ENCODE data around the gene AMN1.
"Not testable (repeated sequence)": the region's sequence is repeated elsewhere in the genome, so short reads cannot be mapped to it uniquely, and the experiment has no call there.

Gene AMN1

GRCh38 chr12:31727192-31727591 is 1.6 kb downstream of the AMN1 start:
- Histone ChIP-seq H3K4me3 (ENCODE audit: low read length) (no peak overlapping the region), H3K36me3 (replicated peaks; ENCODE audit: low read depth, low read length) (peaks cover 19% of the 10 kb centered on the region), H4K20me1 (ENCODE audit: insufficient read depth, low read length) (no peaks in the 10 kb centered on the region), H3K4me2 (ENCODE audit: low read length) (no peak overlapping the region), H3K79me2 (ENCODE audit: low read length) (peaks cover 27% of the 10 kb centered on the region), H3K4me1 (ENCODE audit: low read length) (peaks cover 12% of the 10 kb centered on the region), H3K9ac (ENCODE audit: low read length) (no peak overlapping the region), H3K9me3 (ENCODE audit: insufficient read depth, low read length) (peaks cover 10% of the 10 kb centered on the region), H2AFZ (ENCODE audit: low read depth, low read length) (no peak overlapping the region), H3K27ac (ENCODE audit: low read length) (no peak overlapping the region), H3K27me3 (ENCODE audit: low read depth, low read length) (no peaks in the 10 kb centered on the region)
- TF ChIP-seq CTCF (IDR thresholded peaks at IDR 0.05; ENCODE audit: low read depth, low read length) (no peak), EZH2phosphoT487 (IDR thresholded peaks at IDR 0.05; ENCODE audit: low read depth) (no peak)

GRCh38 chr12:31726575-31726974 is 2.2 kb downstream of the AMN1 start:
- Histone ChIP-seq H3K4me2 (ENCODE audit: low read length) (no peak overlapping the region), H3K4me1 (ENCODE audit: low read length) (peaks cover 12% of the 10 kb centered on the region), H3K27ac (ENCODE audit: low read length) (no peak overlapping the region), H3K9ac (ENCODE audit: low read length) (no peak overlapping the region), H4K20me1 (ENCODE audit: insufficient read depth, low read length) (no peaks in the 10 kb centered on the region), H3K9me3 (ENCODE audit: insufficient read depth, low read length) (peaks cover 10% of the 10 kb centered on the region), H3K4me3 (ENCODE audit: low read length) (no peak overlapping the region), H3K36me3 (replicated peaks; ENCODE audit: low read depth, low read length) (peaks cover 16% of the 10 kb centered on the region), H3K27me3 (ENCODE audit: low read depth, low read length) (no peaks in the 10 kb centered on the region), H3K79me2 (ENCODE audit: low read length) (peaks cover 32% of the 10 kb centered on the region), H2AFZ (ENCODE audit: low read depth, low read length) (no peak overlapping the region)
- TF ChIP-seq EZH2phosphoT487 (IDR thresholded peaks at IDR 0.05; ENCODE audit: low read depth), result no peak
- no peak for TF ChIP-seq CTCF (IDR thresholded peaks at IDR 0.05; ENCODE audit: low read depth, low read length)

GRCh38 chr12:31724557-31724956 is 4.3 kb downstream of the AMN1 start:
- Histone ChIP-seq H3K79me2 (ENCODE audit: low read length) (peaks cover 28% of the 10 kb centered on the region), H3K9ac (ENCODE audit: low read length) (no peak overlapping the region), H3K27me3 (ENCODE audit: low read depth, low read length) (no peaks in the 10 kb centered on the region), H2AFZ (ENCODE audit: low read depth, low read length) (no peak overlapping the region), H3K9me3 (ENCODE audit: insufficient read depth, low read length) (no peaks in the 10 kb centered on the region), H3K27ac (ENCODE audit: low read length) (no peak overlapping the region), H3K4me1 (ENCODE audit: low read length) (peaks cover 8% of the 10 kb centered on the region; the same call in 1 of the 2 replicates), H3K36me3 (replicated peaks; ENCODE audit: low read depth, low read length) (peaks cover 13% of the 10 kb centered on the region), H4K20me1 (ENCODE audit: insufficient read depth, low read length) (no peaks in the 10 kb centered on the region), H3K4me3 (ENCODE audit: low read length) (no peak overlapping the region), H3K4me2 (ENCODE audit: low read length) (no peak overlapping the region)
- no peak for TF ChIP-seq EZH2phosphoT487 (IDR thresholded peaks at IDR 0.05; ENCODE audit: low read depth)
- TF ChIP-seq CTCF (IDR thresholded peaks at IDR 0.05; ENCODE audit: low read depth, low read length), result no peak

GRCh38 chr12:31722580-31722979 is 6.2 kb downstream of the AMN1 start:
- Histone ChIP-seq H3K4me2 (ENCODE audit: low read length) (no peak overlapping the region), H3K9me3 (ENCODE audit: insufficient read depth, low read length) (no peaks in the 10 kb centered on the region), H3K79me2 (ENCODE audit: low read length) (peaks cover 18% of the 10 kb centered on the region), H3K4me1 (ENCODE audit: low read length) (no peaks in the 10 kb centered on the region), H3K4me3 (ENCODE audit: low read length) (no peak overlapping the region), H3K27ac (ENCODE audit: low read length) (no peak overlapping the region), H4K20me1 (ENCODE audit: insufficient read depth, low read length) (no peaks in the 10 kb centered on the region), H3K9ac (ENCODE audit: low read length) (no peak overlapping the region), H3K36me3 (replicated peaks; ENCODE audit: low read depth, low read length) (peaks cover 15% of the 10 kb centered on the region), H3K27me3 (ENCODE audit: low read depth, low read length) (no peaks in the 10 kb centered on the region), H2AFZ (ENCODE audit: low read depth, low read length) (no peak overlapping the region)
- TF ChIP-seq CTCF (IDR thresholded peaks at IDR 0.05; ENCODE audit: low read depth, low read length) (no peak), EZH2phosphoT487 (IDR thresholded peaks at IDR 0.05; ENCODE audit: low read depth) (no peak)

GRCh38 chr12:31718542-31719198 is 10.2 kb downstream of the AMN1 start:
- not testable (repeated sequence) for H3K4me3 ChIP-seq (ENCODE audit: low read length); H2AFZ ChIP-seq (ENCODE audit: low read depth, low read length); H3K27me3 ChIP-seq (ENCODE audit: low read depth, low read length); H3K4me2 ChIP-seq (ENCODE audit: low read length); H3K9ac ChIP-seq (ENCODE audit: low read length); H4K20me1 ChIP-seq (ENCODE audit: insufficient read depth, low read length); H3K27ac ChIP-seq (ENCODE audit: low read length); H3K9me3 ChIP-seq (ENCODE audit: insufficient read depth, low read length)
- H3K79me2 ChIP-seq (ENCODE audit: low read length), result peaks cover 13% of the 10 kb centered on the region
- peaks cover 18% of the 10 kb centered on the region for H3K4me1 ChIP-seq (ENCODE audit: low read length)
- peaks cover 24% of the 10 kb centered on the region for H3K36me3 ChIP-seq (replicated peaks; ENCODE audit: low read depth, low read length)

GRCh38 chr12:31716998-31717397 is 11.8 kb downstream of the AMN1 start:
- Histone ChIP-seq H3K4me1 (ENCODE audit: low read length) (peaks cover 18% of the 10 kb centered on the region), H3K36me3 (replicated peaks; ENCODE audit: low read depth, low read length) (peaks cover 20% of the 10 kb centered on the region)
- not testable (repeated sequence) for H3K27ac ChIP-seq (ENCODE audit: low read length); H3K79me2 ChIP-seq (ENCODE audit: low read length); H3K9ac ChIP-seq (ENCODE audit: low read length); H2AFZ ChIP-seq (ENCODE audit: low read depth, low read length); H3K9me3 ChIP-seq (ENCODE audit: insufficient read depth, low read length); H3K27me3 ChIP-seq (ENCODE audit: low read depth, low read length); H3K4me3 ChIP-seq (ENCODE audit: low read length); H3K4me2 ChIP-seq (ENCODE audit: low read length); H4K20me1 ChIP-seq (ENCODE audit: insufficient read depth, low read length)

All from OCI-LY3 (cell line).